ENCODE measurements around the gene CLIP4.
"Not testable (repeated sequence)": the region's sequence is repeated elsewhere in the genome, so short reads cannot be mapped to it uniquely, and the experiment has no call there.

The CLIP4 gene, protein sequence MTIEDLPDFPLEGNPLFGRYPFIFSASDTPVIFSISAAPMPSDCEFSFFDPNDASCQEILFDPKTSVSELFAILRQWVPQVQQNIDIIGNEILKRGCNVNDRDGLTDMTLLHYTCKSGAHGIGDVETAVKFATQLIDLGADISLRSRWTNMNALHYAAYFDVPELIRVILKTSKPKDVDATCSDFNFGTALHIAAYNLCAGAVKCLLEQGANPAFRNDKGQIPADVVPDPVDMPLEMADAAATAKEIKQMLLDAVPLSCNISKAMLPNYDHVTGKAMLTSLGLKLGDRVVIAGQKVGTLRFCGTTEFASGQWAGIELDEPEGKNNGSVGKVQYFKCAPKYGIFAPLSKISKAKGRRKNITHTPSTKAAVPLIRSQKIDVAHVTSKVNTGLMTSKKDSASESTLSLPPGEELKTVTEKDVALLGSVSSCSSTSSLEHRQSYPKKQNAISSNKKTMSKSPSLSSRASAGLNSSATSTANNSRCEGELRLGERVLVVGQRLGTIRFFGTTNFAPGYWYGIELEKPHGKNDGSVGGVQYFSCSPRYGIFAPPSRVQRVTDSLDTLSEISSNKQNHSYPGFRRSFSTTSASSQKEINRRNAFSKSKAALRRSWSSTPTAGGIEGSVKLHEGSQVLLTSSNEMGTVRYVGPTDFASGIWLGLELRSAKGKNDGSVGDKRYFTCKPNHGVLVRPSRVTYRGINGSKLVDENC

DNA sequence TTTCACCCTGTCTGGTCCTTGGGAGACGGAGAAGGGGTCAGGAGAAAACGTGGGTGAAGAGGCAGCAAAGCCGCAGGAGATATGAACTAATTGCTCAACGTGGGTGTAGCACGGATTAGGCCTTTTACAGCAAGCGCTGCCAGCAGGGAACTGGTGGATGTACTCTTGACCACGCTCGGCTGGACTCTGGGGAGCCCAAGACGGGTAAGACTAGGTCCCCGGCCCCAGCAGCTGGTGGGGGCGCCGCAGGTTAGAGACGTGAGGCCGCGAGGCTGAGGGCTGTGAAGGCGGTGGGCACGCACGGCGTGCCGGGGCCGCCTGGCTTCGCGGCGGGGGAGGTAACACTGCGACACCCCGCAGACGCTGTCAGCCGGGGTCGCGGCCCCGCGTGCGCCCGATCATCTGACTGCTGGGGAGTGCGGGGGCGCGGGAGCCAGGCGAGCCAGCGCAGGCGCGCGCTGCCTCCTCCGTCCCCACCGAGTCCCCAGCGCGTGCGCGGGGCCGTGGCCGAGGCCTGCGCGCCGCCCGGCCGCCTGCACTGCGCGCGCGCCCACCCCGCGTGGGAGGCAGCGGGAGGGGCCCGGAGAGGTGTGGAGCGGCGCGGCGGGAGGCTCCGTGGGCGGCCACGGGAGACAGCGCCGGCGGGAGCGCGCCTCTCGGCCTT lies at the start of gene CLIP4:
CLIP4 (plus strand) TSS at position 470 of the 664 bp plus-strand sequence. CDS start 5,974 bp downstream, outside the sequence.
- DNase-seq = no peak

DNA sequence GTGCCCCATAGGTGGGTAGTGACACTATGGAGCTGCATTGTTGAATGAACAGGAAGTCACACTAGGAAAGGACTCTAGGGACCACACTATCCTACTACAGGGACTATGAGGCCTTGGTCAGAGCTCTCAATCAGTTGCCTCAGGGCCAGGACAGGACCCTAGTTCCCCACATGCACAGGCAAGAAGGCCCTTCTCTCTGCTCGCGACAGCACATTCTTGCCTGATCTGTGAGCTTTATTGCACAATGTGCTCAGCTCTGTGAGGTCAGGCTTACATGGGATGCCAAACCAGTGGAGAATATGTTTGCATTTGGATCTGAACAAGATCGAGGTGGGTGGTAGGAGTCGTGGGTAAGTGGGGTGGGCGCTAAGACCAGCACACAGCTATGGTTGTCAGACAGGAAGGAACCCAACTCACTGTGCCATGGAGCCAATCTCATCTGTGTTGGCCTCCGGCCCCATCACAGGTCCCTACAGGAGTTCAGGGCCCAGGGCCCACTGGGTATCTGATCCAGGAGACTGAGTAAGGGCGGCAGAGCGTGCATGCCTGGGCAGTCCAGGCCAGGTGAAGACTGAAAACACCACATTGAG lies 48.8 kb upstream of the CLIP4 start:
- DNase-seq = no peak

DNA sequence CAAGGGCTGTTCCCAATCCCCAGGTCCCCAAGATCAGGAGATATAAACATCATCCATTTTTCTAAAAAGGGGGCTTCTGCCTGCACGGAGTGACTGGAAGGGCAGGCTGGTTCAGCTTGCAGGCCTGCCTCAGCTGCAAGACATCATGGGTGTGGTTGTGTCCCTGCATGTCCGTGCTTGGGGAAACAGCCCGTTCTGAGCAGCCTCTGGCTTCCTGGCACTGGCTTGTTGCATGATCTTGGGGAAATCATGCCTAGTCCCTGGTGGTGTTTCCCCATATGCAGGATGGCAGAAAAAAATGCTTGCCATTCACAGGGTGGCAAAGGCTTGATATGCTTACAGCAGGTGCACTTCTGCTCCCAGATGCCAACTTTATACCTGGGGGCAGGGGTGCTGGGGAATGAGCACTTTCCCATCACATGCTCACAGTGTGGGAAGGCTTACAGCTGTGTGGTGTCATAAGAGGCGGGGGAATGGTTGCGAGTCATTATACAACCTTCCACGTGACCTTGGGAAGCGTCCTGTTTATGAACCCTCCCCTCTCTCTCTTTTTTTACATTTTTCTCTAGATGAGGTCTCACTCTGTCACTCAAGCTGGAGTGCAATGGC lies 48.1 kb upstream of the CLIP4 start:
- DNase-seq = no peak

DNA sequence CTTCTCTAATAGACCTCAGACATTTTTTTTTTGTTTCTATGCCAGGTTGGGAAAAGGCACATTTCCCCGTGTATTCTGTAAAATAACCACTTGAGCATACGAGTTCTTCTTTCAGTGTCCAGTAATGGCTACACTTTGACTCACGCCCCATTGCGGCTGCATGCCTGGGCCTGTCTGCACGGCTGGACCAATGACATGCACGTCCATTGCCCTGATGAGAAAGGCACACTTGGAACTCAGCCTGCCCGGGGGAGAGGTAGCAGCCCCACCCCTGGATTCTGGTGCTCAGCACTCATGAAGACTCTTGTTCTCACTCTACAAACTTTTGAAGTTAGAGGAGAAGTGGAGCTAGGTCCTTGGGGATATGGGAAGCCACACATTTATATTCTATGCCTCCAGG lies 46.7 kb upstream of the CLIP4 start:
- no peak for DNase-seq

DNA sequence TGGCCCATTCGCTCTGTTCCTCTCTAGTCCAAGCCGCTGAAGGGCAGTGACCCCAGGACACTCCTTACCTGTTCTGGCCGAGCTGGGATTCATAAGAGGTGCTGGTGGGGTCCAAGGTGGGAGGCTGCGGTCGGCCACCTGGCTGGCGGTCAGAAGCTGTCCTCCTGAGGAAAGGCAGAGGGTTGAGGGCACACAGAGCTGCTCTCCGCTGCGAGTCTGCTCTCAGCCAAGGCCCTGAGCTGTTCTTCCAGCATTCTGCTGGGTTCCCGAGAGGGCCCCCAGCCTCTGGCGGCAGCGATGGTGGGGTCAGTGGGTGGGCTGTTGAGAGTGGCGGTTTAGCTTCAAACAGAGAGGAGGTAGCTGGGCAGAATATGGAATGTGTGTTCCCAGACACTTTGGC lies 44.7 kb upstream of the CLIP4 start:
- no peak for DNase-seq

DNA sequence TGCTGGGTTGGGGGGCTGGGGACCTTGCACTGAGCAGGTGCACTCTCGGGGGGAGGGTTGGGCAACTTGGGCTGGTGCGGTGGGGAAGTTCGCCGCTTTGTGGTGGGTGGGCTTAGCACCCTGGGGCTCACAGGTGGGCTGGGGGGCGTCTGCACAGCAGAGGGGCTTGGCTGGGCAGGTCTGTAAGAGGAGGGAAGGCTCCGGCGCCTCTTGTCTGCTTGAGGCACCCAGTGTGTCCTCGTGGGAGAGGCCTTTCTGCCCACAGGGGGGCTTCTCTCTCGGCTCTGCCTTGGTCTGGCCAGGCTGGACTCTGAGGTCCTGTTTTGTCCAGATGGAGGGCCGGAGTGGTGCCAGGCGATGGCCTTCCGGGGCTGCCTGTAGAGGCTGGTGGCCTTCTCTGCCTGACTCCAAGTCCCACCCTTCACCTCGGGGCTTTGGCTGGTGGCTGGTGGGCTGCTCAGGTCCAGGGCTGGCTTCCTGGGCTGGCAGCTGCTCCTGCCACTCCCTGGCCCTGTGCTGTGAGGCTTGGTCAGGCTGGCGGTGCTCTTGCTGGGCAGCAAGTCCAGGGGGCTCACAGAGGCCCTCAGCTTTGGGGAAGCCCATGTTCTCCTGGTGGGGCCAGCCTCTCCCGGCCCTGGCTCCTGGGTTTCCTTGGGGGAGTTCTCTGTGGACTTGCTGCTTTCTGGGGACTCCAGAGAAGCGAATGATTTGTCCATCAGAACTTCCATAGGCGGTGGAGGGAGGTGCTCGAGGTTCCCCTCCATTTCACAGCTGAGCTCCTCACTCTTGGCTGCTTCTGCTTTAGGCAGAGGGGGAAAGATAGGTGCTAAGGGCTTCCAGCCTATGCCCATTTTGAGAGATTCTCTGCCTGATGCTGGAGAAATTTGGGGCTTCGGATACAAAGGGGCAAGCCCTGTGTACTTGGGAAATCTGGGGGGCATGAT lies 43.9 kb upstream of the CLIP4 start:
- DNase-seq = no peak

DNA sequence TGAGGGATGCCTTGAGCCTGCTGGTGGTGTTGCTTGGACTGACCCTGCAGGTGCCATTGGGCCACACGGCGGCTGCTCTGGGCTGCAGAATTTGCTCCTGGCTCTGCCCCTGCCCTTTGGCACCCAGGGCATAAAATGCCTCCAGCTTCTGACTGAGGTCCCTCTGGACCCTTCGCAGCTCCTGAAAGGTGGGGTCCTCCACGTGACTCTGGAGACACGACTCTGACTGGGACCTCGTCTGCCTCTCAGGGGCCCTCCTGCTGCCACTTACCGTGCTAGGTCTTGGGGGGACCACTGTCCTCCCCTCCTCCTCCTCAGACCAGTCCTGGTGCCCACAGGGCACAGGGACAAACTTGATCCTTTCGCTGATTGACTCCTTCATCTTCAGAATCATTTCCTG lies 43.0 kb upstream of the CLIP4 start:
- no peak for DNase-seq

DNA sequence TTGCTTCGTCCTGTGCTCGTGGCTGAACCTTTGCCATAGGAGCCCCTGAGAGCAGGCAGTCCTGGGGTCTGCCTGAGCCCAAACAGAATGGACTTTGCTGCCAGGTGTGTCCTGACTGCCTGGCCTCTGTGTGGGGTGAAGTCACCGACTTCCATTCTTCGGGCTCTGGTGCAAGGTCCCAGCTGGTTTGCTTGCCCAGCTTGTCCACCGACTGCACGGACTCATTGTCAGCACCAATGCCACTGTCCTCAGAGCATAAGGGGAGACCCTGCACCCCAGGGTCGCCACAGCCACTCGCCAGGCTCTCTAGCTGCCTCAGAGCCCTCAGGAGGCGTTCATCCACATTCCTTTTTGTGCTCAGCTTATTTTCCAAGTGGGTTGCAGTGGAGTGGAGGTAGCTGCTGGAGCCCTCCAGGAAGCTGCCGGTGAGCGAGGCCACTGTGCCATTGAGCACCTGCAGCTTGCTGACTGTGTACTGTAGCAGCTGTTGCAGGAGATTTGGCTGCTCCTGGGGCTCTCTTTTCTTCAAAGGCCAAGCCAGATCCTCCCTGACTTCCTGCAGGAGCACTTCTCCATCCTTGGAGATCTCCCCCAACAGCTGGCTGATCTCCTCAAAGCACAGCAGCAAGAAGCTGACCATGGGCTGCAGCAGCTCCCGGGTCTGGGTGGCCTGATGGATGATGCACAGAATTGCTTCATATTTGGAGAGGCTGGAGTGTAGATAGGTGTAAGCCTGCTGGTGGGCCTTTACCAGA lies 42.1 kb upstream of the CLIP4 start:
- DNase-seq = no peak

DNA sequence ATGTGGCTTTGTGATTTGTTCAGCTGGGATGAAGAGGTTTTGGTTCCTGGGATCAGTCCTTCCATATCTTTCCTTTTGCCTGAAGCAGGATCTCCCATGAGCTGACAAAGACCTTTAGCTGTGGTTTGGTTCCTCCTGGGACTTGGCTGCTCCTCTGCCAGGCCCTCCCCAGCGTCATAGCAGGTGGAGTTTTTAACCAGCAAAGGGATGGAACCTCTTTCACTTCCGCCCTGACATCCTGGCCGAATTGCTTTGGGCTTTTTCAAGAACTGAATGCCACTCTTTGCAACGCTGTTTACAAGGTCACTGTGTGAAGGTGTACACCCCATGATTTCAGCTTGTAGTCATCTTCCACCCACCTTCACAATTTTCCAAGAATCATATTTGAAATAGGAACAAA lies 41.3 kb upstream of the CLIP4 start:
- DNase-seq = no peak

DNA sequence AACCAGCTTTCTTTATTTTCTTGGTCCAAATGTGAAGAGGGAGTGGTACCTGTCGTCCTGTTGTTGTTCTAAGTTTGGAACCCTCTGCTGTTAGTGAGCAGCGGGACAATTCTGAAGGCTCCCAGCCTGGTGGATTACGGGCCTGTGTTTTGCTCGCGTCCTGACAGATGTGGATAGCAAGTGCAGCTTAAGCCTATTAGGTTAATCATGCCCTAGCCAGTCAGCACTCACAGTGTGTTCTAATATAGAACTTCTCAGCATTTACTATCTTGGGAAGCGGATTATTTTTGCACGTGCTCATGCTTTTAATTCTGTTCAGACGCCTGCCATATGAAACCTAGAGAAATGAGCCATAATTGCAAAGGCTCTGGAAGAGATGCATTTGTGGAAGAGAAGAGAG lies 40.8 kb upstream of the CLIP4 start, which contains the start of gene PCARE:
PCARE (minus strand) TSS at position 113 of the 400 bp plus-strand sequence. CDS start 262 bp downstream, outside the sequence.
- DNase-seq = no peak

DNA sequence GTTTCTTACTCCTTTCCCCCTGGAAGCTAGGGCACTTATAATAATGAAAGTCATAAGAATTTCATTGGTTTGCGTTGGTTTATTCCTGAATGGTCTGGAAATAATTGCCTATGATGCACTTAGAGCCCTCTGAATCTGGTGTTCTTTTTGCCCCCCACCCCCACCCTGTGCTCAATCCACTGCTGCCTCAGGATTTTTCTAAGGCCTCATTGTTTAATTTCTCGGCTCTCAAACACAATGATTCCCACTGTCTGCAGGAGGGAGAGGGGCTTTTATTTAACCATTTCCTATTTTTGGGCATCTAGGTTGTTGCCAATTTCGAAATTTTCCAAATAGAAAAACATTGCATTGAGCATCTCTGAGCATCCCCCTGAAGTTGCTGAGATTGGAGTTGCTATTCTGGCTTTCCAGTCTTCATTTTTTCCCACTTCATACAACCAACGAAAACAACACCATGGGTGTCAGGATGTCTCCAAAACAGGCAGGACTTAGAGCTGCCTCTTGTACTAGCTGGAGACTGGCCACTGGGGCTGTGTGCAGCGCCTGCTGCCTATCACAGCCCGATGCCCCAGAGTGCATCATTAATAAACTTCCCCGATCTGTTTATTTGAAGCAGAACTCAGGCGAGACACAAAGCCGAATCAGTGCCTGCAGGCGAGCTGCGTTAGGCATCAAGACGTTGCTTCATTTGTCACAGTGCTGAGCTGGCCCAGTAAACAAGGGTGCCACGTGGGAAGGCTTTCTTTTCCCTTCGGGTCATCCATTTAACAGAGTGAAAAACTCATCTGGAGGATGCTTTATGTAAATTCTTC lies 39.1 kb upstream of the CLIP4 start:
- DNase-seq = peak; percentile 19

DNA sequence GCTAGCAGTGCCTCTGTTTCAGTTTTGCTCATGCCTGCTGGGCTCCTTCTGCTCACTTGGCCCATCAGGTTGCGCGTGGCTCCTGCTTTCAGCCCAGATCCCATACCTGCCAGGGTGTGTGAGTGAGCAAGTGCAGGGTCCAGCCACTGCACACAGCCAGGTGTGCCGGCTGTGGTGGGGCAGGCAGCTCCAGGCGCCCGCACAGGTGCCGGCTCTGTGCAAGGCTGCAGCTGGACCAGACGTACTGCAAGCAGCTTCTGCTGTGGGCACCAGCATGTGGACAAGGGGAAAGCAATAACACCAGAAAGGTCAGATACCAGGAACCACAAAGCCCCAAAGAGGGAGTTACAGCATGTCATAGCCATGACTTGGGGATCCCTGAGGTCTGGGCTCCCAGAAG lies 35.3 kb upstream of the CLIP4 start:
- no peak for DNase-seq

DNA sequence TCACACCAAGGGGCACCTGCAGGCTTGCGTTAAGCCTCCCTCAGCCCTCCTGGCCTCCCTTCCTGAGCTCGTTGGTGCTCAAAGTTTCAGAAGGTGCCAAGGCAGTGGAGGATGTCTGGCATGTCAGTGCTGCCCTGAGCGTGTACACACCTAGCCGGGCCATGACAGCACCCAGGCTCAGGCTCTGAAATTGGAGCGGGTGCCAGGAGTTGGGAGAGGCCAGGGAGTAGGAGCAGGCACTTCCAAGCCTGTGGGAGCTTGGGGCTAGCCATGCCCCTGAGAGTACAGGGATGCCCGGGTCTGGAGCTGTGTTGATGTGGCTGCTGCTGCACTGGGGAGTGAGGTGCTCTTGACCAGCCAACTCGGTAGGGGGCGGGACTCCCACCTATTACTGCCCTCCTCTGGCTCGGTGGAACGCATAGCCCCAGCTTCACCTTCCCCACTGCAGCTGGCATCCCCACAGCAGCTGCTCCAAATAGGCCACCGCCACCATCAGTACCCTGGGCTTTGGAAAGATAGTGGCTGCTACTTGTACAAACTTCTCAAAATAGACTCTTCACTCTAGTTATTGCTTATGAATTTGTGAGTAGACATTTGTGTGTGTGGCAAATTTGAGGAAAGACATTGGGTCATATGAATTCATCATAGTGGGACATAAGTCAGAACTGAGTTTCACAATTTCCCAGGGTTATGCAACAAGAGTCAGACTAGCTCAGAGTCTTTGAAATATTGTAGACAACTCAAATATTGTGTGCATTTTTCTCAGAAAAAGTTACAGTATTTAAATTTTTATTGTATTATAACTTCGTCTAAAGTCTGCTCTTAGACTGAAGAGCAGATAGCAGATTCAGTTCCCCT lies 34.1 kb upstream of the CLIP4 start:
- no peak for DNase-seq

DNA sequence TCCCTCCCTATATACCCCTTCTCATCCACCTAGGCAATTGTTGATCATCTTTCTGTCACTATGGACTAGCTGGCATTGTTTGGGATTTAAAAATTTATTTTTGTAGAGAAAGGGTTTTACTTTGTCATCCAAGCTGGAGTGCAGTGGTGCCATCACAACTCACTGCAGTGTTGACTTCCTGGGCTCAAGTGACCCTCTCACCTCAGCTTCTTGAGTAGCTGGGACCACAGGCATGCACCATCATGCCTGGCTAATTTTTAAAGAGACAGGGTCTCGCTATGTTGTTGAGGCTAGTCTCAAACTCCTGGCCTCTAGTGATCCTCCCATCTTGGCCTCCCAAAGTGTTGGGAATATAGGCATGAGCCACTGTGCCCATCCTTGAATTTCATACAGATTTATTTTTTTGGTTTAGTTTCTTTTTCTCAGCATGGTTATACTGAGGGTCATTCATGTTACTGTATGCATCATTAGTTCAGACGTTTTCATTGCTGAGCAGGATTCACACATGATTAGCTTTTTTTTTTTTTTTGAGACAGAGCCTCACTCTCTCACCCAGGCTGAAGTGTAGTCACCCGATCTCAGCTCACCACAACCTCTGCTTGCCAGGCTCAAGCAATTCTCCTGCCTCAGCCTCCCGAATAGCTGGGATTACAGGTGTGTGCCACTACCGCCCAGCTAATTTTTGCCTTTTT lies 32.3 kb upstream of the CLIP4 start:
- DNase-seq = no peak

DNA sequence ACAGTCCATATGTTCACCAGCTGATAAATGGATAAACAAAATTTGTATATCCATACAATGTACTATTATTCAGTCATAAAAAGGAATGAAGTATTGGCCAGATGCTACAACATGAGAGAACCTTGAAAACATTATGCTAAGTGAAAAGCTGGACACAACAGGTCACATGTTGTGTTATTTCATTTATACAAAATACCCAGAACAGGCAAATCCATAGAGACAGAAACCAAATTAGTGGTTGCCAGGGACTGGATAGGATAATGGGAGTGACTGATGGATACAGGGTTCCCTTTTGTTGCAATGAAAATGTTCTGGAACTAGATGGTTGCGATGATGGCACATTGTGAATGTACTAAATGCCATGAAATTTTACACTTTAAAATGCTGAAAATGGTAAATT lies 30.7 kb upstream of the CLIP4 start:
- no peak for DNase-seq

DNA sequence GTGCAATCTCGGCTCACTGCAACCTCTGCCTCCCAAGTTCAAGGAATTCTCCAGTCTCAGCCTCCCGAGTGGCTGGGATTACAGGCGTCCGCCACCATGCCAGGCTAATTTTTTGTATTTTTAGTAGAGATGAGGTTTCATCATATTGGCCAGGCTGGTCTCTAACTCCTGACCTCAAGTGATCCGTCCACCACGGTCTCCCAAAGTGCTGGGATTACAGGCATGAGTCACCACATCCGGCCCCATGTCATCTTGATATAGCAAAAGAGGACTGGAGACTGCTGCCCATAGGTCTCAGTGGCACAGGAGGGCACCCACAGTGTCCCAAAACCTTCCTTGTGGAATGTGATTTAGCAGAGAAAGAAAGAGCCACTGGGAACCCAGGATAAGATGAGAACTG lies 24.9 kb upstream of the CLIP4 start:
- DNase-seq = not testable (repeated sequence)

DNA sequence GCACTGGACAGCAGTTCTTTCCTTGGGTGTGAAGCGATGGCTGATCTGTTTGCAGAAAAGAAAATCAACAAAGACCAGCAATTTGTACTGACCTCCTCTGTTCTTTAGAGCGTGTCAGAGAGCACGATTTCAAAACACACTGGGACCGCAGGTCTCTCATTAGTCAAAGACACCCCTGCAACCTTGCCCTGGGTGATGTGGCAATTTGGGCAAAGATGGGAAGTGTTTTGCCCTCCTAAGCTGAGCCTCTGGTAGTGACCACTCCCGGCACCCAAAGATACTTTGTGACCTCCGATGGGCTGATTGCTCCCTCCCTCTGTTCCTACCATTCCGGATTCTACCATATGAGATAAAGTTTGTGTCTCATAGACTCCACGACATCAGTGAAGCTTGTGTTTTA lies 18.2 kb upstream of the CLIP4 start:
- DNase-seq = no peak

DNA sequence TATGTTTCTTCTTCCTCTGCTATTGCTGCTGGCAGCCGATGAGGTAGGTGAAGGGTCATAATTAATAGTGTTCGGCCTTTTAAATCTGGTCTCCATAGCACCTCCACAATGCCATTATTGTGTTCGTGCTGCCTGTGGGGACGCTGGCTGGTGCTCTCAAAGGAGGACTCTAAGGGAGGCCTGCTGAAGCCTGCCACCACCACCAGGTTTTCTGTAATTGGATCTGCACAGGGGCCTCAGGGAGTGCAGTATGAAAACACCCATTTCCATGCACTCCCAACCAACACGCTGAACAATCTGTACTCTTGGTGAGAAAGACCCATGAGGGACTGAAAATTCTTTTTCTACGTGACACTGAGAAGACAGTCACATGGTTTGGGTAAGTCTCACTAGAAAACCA lies 17.6 kb upstream of the CLIP4 start:
- DNase-seq = no peak
